DOHH2 (cell line): ENCODE measurements around the gene KDF1.

Experiments used
- CTCF ChIP-seq: fragments of 200-600 bp; sonication (generic); IDR thresholded peaks from one replicate; pipeline ENCODE4 v1.5.1; 2014; ENCODE audit warnings: antibody characterized with exemption, mild to moderate bottlenecking, low read depth, low read length; ENCODE audit not compliant: poor library complexity, severe bottlenecking
- EZH2phosphoT487 ChIP-seq: fragments of 200-600 bp; sonication (generic); IDR thresholded peaks from 2 replicates; pipeline ENCODE4 v1.6.1; 2017; ENCODE audit warnings: borderline replicate concordance, mild to moderate bottlenecking, antibody characterized with exemption, low read length, moderate library complexity, mixed read lengths

- TF ChIP-seq CTCF (no peak), EZH2phosphoT487 (no peak)
Measured at GRCh38 chr1:26907071-26907917, 53.0 kb downstream of the KDF1 start.
